ENCODE results near the gene CYFIP2.

The CYFIP2 gene

GRCh38 chr5:157369507-157369906 is 103.6 kb downstream of the CYFIP2 start:
- no peaks in the 10 kb centered on the region for H3K27me3 ChIP-seq (ENCODE audit: control insufficient read depth, insufficient read depth, low read length)
- H2AFZ ChIP-seq: no peak overlapping the region
- no peaks in the 10 kb centered on the region for H3K79me2 ChIP-seq

GRCh38 chr5:157370967-157371366 is 105.0 kb downstream of the CYFIP2 start:
- Histone ChIP-seq H3K4me1 (peaks cover 3% of the 10 kb centered on the region), H3K9me3 (ENCODE audit: control insufficient read depth, low read length) (no peaks in the 10 kb centered on the region), H3K79me2 (no peaks in the 10 kb centered on the region), H3K9ac (no peak overlapping the region), H2AFZ (no peak overlapping the region), H3K4me3 (ENCODE audit: low read depth, low read length) (no peak overlapping the region), H3K36me3 (ENCODE audit: control insufficient read depth, insufficient read depth, low read length) (no peaks in the 10 kb centered on the region), H3K4me2 (ENCODE audit: low read length) (no peak overlapping the region), H3K27me3 (ENCODE audit: control insufficient read depth, insufficient read depth, low read length) (no peaks in the 10 kb centered on the region), H3K27ac (no peak overlapping the region)
- TF ChIP-seq CTCF (IDR thresholded peaks at IDR 0.05): no peak

More at GRCh38 chr5:157369507-157369906, 103.6 kb downstream of the CYFIP2 start:
- Histone ChIP-seq H3K4me1 (no peaks in the 10 kb centered on the region), H3K4me3 (ENCODE audit: low read depth, low read length) (no peak overlapping the region), H3K9me3 (ENCODE audit: control insufficient read depth, low read length) (no peaks in the 10 kb centered on the region), H3K9ac (no peak overlapping the region), H3K27ac (no peak overlapping the region), H3K4me2 (ENCODE audit: low read length) (no peak overlapping the region), H3K36me3 (ENCODE audit: control insufficient read depth, insufficient read depth, low read length) (no peaks in the 10 kb centered on the region)
- TF ChIP-seq CTCF (IDR thresholded peaks at IDR 0.05): no peak

GRCh38 chr5:157371655-157372471 is 105.9 kb downstream of the CYFIP2 start:
- H3K9me3 ChIP-seq (ENCODE audit: control insufficient read depth, low read length): no peaks in the 10 kb centered on the region
- no peak overlapping the region for H2AFZ ChIP-seq
- no peak overlapping the region for H3K27ac ChIP-seq
- no peak overlapping the region for H3K4me2 ChIP-seq (ENCODE audit: low read length)
- no peaks in the 10 kb centered on the region for H3K36me3 ChIP-seq (ENCODE audit: control insufficient read depth, insufficient read depth, low read length)
- H3K79me2 ChIP-seq: no peaks in the 10 kb centered on the region
- no peaks in the 10 kb centered on the region for H3K27me3 ChIP-seq (ENCODE audit: control insufficient read depth, insufficient read depth, low read length)
- H3K9ac ChIP-seq: no peak overlapping the region
- peaks cover 5% of the 10 kb centered on the region for H3K4me1 ChIP-seq
- no peak for TF ChIP-seq CTCF (IDR thresholded peaks at IDR 0.05)
- H3K4me3 ChIP-seq (ENCODE audit: low read depth, low read length): no peak overlapping the region

GRCh38 chr5:157372472-157372822 is 106.5 kb downstream of the CYFIP2 start:
- H3K9me3 ChIP-seq (ENCODE audit: control insufficient read depth, low read length): no peaks in the 10 kb centered on the region
- no peaks in the 10 kb centered on the region for H3K36me3 ChIP-seq (ENCODE audit: control insufficient read depth, insufficient read depth, low read length)
- no peaks in the 10 kb centered on the region for H3K27me3 ChIP-seq (ENCODE audit: control insufficient read depth, insufficient read depth, low read length)
- H3K27ac ChIP-seq: no peak overlapping the region
- no peaks in the 10 kb centered on the region for H3K79me2 ChIP-seq
- peaks cover 5% of the 10 kb centered on the region for H3K4me1 ChIP-seq
- no peak overlapping the region for H3K9ac ChIP-seq
- no peak for TF ChIP-seq CTCF (IDR thresholded peaks at IDR 0.05)
- no peak overlapping the region for H3K4me3 ChIP-seq (ENCODE audit: low read depth, low read length)
- no peak overlapping the region for H3K4me2 ChIP-seq (ENCODE audit: low read length)
- no peak overlapping the region for H2AFZ ChIP-seq

- H2AFZ ChIP-seq: no peak overlapping the region
- no peak overlapping the region for H3K4me2 ChIP-seq (ENCODE audit: low read length)
- no peaks in the 10 kb centered on the region for H3K9me3 ChIP-seq (ENCODE audit: control insufficient read depth, low read length)
- H3K4me1 ChIP-seq: peaks cover 5% of the 10 kb centered on the region
- TF ChIP-seq CTCF (IDR thresholded peaks at IDR 0.05): no peak
- H3K27ac ChIP-seq: no peak overlapping the region
- H3K79me2 ChIP-seq: no peaks in the 10 kb centered on the region
- H3K4me3 ChIP-seq (ENCODE audit: low read depth, low read length): no peak overlapping the region
- H3K36me3 ChIP-seq (ENCODE audit: control insufficient read depth, insufficient read depth, low read length): no peaks in the 10 kb centered on the region
- no peak overlapping the region for H3K9ac ChIP-seq
- no peaks in the 10 kb centered on the region for H3K27me3 ChIP-seq (ENCODE audit: control insufficient read depth, insufficient read depth, low read length)
These were observed 112.6 kb downstream of the CYFIP2 start for GRCh38 chr5:157378509-157378908.
